GM13977 (cell line): Measurements from ENCODE around the gene TP73.

Source experiments
- DNase-seq: peaks from one replicate; pipeline ENCODE4 v3.0.0; 2012; ENCODE audit warnings: low spot score
- CTCF ChIP-seq: IDR thresholded peaks from 2 replicates; pipeline ENCODE4 v1.5.1; 2012; ENCODE audit warnings: mild to moderate bottlenecking, control low read depth; ENCODE audit not compliant: insufficient read depth; ENCODE audit errors: extremely low read depth, missing control alignments
- in situ Hi-C: fragments of 300-500 bp; cut with MboI; formaldehyde crosslinking; loops from one replicate; pipeline ENCODE4 v1.12.0; 2022; ENCODE audit warnings: low sequenced_read_pairs, low pct_unique_long_range_greater_than_20kb, mixed read lengths, inconsistent platforms; ENCODE audit not compliant: unreplicated experiment

Gene TP73

GRCh38 chr1:3767328-3767925 is 115.1 kb downstream of the TP73 start:
- DNase-seq: no peak
- TF ChIP-seq CTCF: no peak
- in situ Hi-C loops: no loop called here

- no peak for DNase-seq
- no peak for TF ChIP-seq CTCF
Measured at GRCh38 chr1:3768811-3769390, 116.6 kb downstream of the TP73 start.

GRCh38 chr1:3770047-3770765 is 117.9 kb downstream of the TP73 start:
- TF ChIP-seq CTCF: no peak
- no peak for DNase-seq
- in situ Hi-C loops: no loop called here

More at GRCh38 chr1:3768811-3769390, 116.6 kb downstream of the TP73 start:
- in situ Hi-C loops: no loop called here

- DNase-seq: no peak
- in situ Hi-C loops: no loop called here
- TF ChIP-seq CTCF: no peak
Measured at GRCh38 chr1:3771108-3772026, 119.1 kb downstream of the TP73 start.

DNA sequence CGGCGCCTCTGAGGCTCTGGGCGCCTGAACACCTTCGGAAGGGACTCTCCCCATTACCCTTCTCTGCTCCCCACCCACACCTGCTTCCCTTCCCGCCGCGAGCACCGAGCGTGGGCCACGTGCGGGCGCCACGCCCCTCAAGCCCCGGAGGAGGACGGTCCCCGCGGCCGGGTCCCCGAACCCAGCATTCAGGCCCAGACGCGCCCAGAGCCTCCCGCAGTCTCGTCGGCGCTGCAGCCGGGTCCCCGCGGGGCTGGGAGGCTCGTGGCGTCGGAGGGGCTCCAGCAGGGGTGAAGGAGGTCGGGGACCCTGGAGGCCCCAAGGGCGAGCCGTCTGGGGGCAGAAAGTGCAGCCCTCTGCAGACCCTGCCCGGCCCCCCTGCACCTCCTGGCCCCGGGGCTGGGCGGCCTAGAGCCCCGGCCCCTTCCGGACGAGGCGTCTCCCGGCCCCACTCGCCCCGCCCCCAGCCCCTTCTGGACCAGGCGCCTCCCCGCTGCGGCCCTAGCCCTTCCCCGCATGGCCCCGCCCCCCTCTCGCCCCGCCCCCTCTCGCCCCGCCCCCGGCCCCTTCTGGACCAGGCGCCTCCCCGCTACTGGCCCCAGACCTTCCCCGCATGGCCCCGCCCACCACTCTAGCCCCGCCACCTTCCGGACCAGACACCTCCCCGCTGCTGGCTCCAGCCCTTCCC is 119.9 kb downstream of the TP73 start:
- peak; percentile 100 for DNase-seq
- no peak for TF ChIP-seq CTCF
- in situ Hi-C loops: no loop called here
